GM10248 (cell line): Measurements from ENCODE around the gene CABP2.
"Not testable (repeated sequence)": the region's sequence is repeated elsewhere in the genome, so short reads cannot be mapped to it uniquely, and the experiment has no call there.

Source experiments
- CTCF ChIA-PET: fragments of 300-600 bp; sonication (Branson Sonifier 250); formaldehyde crosslinking; extraction: SDS; loops from one replicate; lab custom pipeline; 2021; ENCODE audit warnings: antibody characterized with exemption; lab: Yijun Ruan, JAX
- POLR2A ChIA-PET: fragments of 350-650 bp; sonication (Branson Sonifier 250); formaldehyde crosslinking; extraction: SDS; loops from one replicate; lab custom pipeline; 2020; ENCODE audit warnings: antibody characterized with exemption; lab: Yijun Ruan, JAX
- DNase-seq: peaks from one replicate; pipeline ENCODE4 v3.0.0; 2012; ENCODE audit errors: extremely low spot score
- CTCF ChIP-seq: IDR thresholded peaks from 2 replicates; pipeline ENCODE4 v1.5.1; 2012; ENCODE audit warnings: mild to moderate bottlenecking, low read depth; ENCODE audit errors: extremely low read depth, missing control alignments, control extremely low read depth

Gene CABP2

GRCh38 chr11:67522844-67523555 is at the start of gene CABP2:
Gene CABP2 (minus strand): TSS chr11:67523446. CDS start chr11:67523326, 120 bp downstream.
- ChIA-PET CTCF (no interaction called here), POLR2A (no interaction called here)
- no peak for TF ChIP-seq CTCF
- no peak for DNase-seq

GRCh38 chr11:67572747-67573419 is 49.6 kb upstream of the CABP2 start:
- POLR2A ChIA-PET = interaction anchor here (0.5 kb wide), 1 partner anchor 16 kb away, joined by 3 read pairs; no protein-coding TSS in a partner anchor
- peak; percentile 76 for TF ChIP-seq CTCF
- DNase-seq = no peak
- CTCF ChIA-PET = interaction anchor here (0.6 to 5.7 kb wide), 15 partner anchors 8 to 1093 kb away, joined by 3 to 23 read pairs (median 4); partner anchors contain the start of genes DPP3, GSTP1 and NUDT8

GRCh38 chr11:67572305-67572704 is 49.1 kb upstream of the CABP2 start:
- no peak for TF ChIP-seq CTCF
- DNase-seq = no peak
- CTCF ChIA-PET = interaction anchor here (0.6 to 5.7 kb wide), 14 partner anchors 10 to 1092 kb away, joined by 3 to 23 read pairs (median 4); partner anchors contain the start of genes DPP3, GSTP1 and NUDT8
- POLR2A ChIA-PET = no interaction called here

GRCh38 chr11:67571443-67571842 is 48.2 kb upstream of the CABP2 start:
- DNase-seq = no peak
- TF ChIP-seq CTCF = no peak
- ChIA-PET CTCF (interaction anchor here (0.9 to 5.7 kb wide), 9 partner anchors 11 to 95 kb away, joined by 3 to 23 read pairs (median 4); partner anchors contain the start of genes GSTP1 and NUDT8), POLR2A (no interaction called here)

GRCh38 chr11:67564230-67564629 is 41.0 kb upstream of the CABP2 start:
- POLR2A ChIA-PET = no interaction called here
- no peak for TF ChIP-seq CTCF
- CTCF ChIA-PET = interaction anchor here (1.2 to 2.5 kb wide), 2 partner anchors 10 to 13 kb away, joined by 3 to 9 read pairs; no protein-coding TSS in a partner anchor
- DNase-seq = no peak

- POLR2A ChIA-PET, DNase-seq: not testable (repeated sequence)
- CTCF ChIA-PET = interaction anchor here (1.2 to 2.5 kb wide), 2 partner anchors 11 to 14 kb away, joined by 3 to 9 read pairs; no protein-coding TSS in a partner anchor
These were observed 40.5 kb upstream of the CABP2 start for GRCh38 chr11:67563705-67564114.
